Aorta (tissue), 5 donors: ENCODE measurements around the gene RTP2. TPM values are rescaled to one million over a fixed set of nuclear protein-coding genes. Genes with fewer than 3 reads are reported as not detected.

Experiments
- ATAC-seq: fragments of 200-7000 bp; cut with Tn5 transposase; one replicate; pipeline ENCODE4 v1.9.1; 2022; ENCODE audit warnings: moderate library complexity; ENCODE audit not compliant: low FRiP score
- DNase-seq, 2 donors: peaks; one replicate each; pipeline ENCODE4 v3.0.0-alpha.2; 2020
- H3K27ac ChIP-seq, 2 donors: one replicate each; pipeline ENCODE4 v1.5.1; 2013; ENCODE audit warnings: low read length in 2 of 2, mild to moderate bottlenecking in 2 of 2, moderate library complexity in 2 of 2, control low read depth in 1 of 2, inconsistent platforms in 1 of 2, low read depth in 1 of 2
- H3K27me3 ChIP-seq, 2 donors: one replicate each; pipeline ENCODE4 v1.6.1; 2013; ENCODE audit warnings: control low read depth in 1 of 2, low read length in 1 of 2, mild to moderate bottlenecking in 1 of 2, moderate library complexity in 1 of 2; ENCODE audit not compliant: insufficient read depth in 2 of 2, control insufficient read depth in 1 of 2
- H3K36me3 ChIP-seq, 2 donors: one replicate each; pipeline ENCODE4 v1.6.1; 2013; ENCODE audit warnings: control low read depth in 1 of 2, low read length in 1 of 2, mild to moderate bottlenecking in 1 of 2; ENCODE audit not compliant: insufficient read depth in 2 of 2, control insufficient read depth in 1 of 2
- H3K4me1 ChIP-seq, 2 donors: one replicate each; pipeline ENCODE4 v1.6.1; 2013; ENCODE audit warnings: low read length in 2 of 2, control low read depth in 1 of 2, mild to moderate bottlenecking in 1 of 2, moderate library complexity in 1 of 2; ENCODE audit not compliant: insufficient read depth in 2 of 2, control insufficient read depth in 1 of 2
- H3K4me3 ChIP-seq, 2 donors: one replicate each; pipeline ENCODE4 v1.5.1; 2013; ENCODE audit warnings: low read length in 2 of 2, control low read depth in 1 of 2, mild to moderate bottlenecking in 1 of 2
- H3K9me3 ChIP-seq: one replicate; pipeline ENCODE4 v1.6.1; 2013; ENCODE audit warnings: mild to moderate bottlenecking, low read length; ENCODE audit not compliant: control insufficient read depth
- WGBS, 2 donors: extraction: QIAGEN DNeasy Blood & Tissue Kit; methylation state at CpG; one replicate each; pipeline ENCODE4 v1.1.7; 2013; 5-methylcytosine and 5-hydroxymethylcytosine counted together
- intact Hi-C, 2 donors: fragments of 100-400 bp; cut with DNase I; formaldehyde crosslinking; loops; one replicate each; pipeline versions ENCODE4 v1.14.2 to v1.15.0; 2022
- polyA plus RNA-seq, 2 donors: library from polyadenylated mRNA; stranded (reverse); fragments of 200-250 nt; gene quantifications; one replicate each; pipeline ENCODE4 v1.2.3, GENCODE V29; 2013
- total RNA-seq, 2 donors: library from RNA; stranded (reverse); fragmentation: NEBNext Ultra II Directional; extraction: Animal tissue kit (Norgen Biotek cat#: 25700); gene quantifications; one replicate each; pipeline ENCODE4 v1.2.1, GENCODE V29; 2021
- donor health status: healthy with polysubstance abuse.
- donor health status: Bipolar disorder and iron deficiency.
- donor health status: DM: no; HTN: no; CAD: no.
- donor health status: DM: no; HTN: no; CAD: no.
- donor health status: DM: yes; HTN: yes; CAD: no.

RTP2 gene
- total and polyA plus RNA-seq, 4 donors: not detected

DNA sequence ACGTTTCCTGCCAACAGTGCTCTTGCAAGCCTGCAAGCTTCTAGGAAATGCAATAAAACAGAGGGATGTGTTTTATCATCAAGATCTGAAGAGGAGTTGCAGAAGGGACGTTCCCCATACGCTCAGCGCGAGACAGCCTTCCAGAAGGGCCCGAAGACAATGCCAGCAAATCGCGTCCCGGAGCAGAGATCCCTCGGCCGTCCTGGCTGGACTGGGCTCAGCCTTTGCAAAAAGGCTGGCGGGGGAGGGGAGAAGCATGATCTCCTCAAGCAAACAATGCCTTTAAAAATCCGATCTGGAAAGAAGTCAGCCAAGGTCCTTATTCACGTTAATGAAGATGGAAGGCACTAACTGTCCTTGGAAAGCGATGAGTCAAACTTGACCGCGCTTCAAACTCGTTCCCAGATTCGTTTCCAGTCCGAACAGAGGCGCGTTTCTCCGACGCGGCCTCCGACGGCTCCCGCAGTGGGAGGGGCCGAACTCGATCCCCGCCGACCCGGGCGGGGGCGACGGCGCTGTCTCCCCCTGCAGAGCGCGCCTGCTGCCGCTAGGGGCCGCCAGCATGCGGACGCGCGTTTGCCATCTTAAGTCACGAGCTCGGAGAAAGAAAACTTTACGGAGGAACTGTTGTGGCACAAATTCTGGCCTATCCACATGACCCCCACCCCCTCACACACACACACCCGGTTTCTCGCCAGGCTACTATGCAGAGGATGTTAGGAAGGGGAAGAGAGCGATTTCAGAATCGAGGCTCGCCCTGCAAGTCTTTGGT, 37.4 kb upstream of the RTP2 start:
- Histone ChIP-seq H3K4me1 (peaks cover 0 to 3% of the 10 kb centered on the region in 2 donors), H3K4me3 (peak overlapping the region; percentile 33 to 38), H3K27me3 (no peaks in the 10 kb centered on the region), H3K27ac (peak overlapping the region; percentile 91 to 95), H3K36me3 (no peaks in the 10 kb centered on the region), H3K9me3 (no peaks in the 10 kb centered on the region)
- intact Hi-C loops: loop anchor here (2.0 to 10.0 kb wide), 19 partner anchors 413 to 1407 kb away; partner anchors contain the start of gene LPP (in 2 of the 2)
- peak; percentile 67 for ATAC-seq
- peak; percentile 87 to 93 for DNase-seq
- WGBS, 2 donors: 1% methylated on average over 53 of the region's 53 CpGs

DNA sequence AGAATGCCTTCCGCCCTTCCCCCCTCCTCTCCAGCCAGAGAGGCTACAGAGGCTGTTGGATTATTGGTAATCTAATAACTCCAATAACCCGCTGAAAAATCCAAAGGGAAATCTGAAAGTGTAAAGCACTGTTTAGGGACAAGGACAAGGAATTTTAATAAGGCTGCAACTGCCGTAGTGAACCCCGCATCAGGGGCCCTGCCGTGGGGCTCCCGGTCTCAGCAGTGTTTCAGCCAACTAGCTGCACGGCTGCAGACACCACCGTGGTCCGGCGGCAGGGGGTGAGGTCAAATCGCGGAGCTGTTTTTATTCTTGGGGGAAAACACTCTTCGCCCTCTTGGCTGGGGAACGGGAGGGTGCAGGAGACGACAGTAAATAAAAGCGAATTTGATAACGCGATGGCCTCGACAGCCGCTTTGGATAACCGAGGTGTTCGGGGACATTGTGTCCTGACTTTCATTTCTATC, 36.8 kb upstream of the RTP2 start:
- Histone ChIP-seq H3K36me3 (no peaks in the 10 kb centered on the region), H3K27me3 (no peaks in the 10 kb centered on the region), H3K4me1 (peaks cover 0 to 3% of the 10 kb centered on the region in 2 donors), H3K27ac (peak overlapping the region; percentile 46 to 90), H3K4me3 (peak overlapping the region; percentile 9 to 38), H3K9me3 (no peaks in the 10 kb centered on the region)
- 0 to 1% methylated on average over 22 of the region's 22 CpGs for WGBS, 2 donors
- peak; percentile 0 for ATAC-seq
- DNase-seq: no peak
- intact Hi-C loops: loop anchor here (2.0 to 10.0 kb wide), 4 partner anchors 946 to 1408 kb away; no protein-coding TSS in a partner anchor

DNA sequence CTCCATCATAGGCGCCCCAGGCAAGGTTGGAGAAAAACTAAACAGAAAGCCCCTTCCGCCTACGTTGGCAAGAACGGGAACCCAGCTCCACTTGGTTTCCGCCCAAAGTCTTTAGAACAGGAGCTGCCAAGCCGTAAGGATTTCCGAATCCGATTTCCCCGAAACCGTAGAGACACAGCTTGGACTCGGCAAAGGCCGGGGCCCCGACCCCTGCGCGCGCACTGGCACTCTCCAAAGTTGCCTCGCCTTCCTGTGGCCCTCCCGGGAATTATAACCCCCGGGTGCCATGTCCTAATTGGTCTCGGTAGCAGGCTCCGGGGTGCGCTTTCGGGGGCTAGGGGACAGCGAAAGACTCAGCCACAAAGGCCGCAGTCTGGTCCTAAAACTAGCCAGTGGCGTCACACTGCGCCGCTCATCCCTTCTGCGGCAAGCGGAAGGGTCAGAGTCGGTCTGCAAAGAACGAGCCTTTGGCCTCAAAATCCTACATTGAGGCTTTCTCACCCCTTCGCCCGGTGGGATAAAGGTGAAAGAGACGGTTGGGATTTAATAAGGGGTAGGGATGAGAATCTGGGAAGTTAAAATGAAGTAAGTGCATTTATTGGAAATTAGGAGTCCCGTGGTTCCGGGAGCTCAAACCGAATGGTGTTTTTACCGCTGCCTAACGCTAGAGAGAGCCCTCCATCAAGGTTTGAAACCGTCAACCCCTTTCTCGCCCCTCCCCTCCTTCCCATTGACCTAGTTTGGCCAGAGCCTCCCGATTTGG, 36.2 kb upstream of the RTP2 start:
- H3K27ac ChIP-seq: peak overlapping the region; percentile 46 to 62
- 0% methylated on average over 43 of the region's 43 CpGs for WGBS, 2 donors
- H3K36me3 ChIP-seq: peaks cover 0 to under 1% of the 10 kb centered on the region in 2 donors
- peak overlapping the region; percentile 1 to 69 for H3K4me3 ChIP-seq
- no peaks in the 10 kb centered on the region for H3K27me3 ChIP-seq
- intact Hi-C loops: loop anchor here (2.0 to 10.0 kb wide), 4 partner anchors 946 to 1408 kb away; no protein-coding TSS in a partner anchor
- no peaks in the 10 kb centered on the region for H3K9me3 ChIP-seq
- ATAC-seq (peak; percentile 80), DNase-seq (peak; percentile 90 to 93)
- H3K4me1 ChIP-seq: peaks cover 0 to 3% of the 10 kb centered on the region in 2 donors

DNA sequence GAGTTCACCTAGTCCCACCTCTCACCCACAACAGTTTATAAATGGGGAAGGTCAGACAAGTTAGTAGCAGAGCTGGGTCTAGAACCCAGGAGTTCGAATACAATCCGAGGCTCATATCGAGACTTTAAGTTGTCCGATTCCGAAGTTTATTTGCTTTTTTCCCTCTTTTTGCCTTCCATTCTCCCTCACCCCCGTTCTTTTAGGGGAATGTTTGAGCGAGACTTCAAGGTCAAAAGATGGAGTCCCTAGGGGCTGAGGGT, 35.6 kb upstream of the RTP2 start:
- Histone ChIP-seq H3K36me3 (peaks cover 0 to 4% of the 10 kb centered on the region in 2 donors), H3K27me3 (no peaks in the 10 kb centered on the region), H3K27ac (peak overlapping the region; percentile 17 to 62), H3K9me3 (no peaks in the 10 kb centered on the region), H3K4me1 (peaks cover 0 to 3% of the 10 kb centered on the region in 2 donors), H3K4me3 (peak overlapping the region; percentile 1 to 69)
- WGBS, 2 donors: 0% methylated on average over 7 of the region's 7 CpGs
- ATAC-seq: no peak
- intact Hi-C loops: loop anchor here (2.0 to 10.0 kb wide), 4 partner anchors 947 to 1409 kb away; no protein-coding TSS in a partner anchor
- no peak for DNase-seq

DNA sequence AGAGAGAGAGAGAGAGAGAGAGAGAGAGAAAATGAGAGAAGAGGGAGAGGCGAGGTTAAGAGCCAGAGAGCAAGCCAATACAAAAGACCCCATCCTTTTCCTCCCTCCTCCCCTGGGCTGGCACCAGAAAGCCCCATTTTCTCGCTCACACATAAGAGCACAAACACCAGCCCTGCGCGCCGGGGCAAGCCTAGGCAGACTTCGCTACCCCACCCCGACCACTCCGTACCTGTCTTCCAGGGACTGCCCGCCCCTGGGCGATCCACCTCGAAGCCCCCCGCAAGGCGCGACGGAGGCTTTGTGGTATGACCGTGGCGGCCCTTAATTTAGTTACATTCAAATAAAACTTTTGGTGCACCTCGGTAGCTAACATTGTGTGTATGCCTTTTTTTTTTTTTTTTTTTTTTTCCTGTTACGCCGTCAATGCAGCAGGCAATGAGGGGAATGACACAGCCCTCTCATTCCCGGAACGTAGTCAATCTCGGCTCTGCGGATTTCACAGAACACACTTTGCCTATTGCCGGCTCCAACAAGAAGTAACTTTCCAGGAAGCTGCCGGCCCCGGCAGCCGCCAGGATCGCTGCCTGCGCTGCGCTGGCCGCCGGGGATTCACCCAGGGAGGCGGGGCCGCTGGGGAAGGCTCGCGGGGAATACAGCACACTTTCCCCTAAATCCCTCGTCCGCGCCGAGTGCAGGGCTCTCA, 35.2 kb upstream of the RTP2 start:
- 2% methylated on average over 41 of the region's 41 CpGs for WGBS, 2 donors
- DNase-seq: peak; percentile 88 to 93
- Histone ChIP-seq H3K4me3 (peak overlapping the region; percentile 19 to 69), H3K4me1 (peaks cover 0 to 3% of the 10 kb centered on the region in 2 donors), H3K9me3 (no peaks in the 10 kb centered on the region), H3K27ac (no peak overlapping the region), H3K27me3 (no peaks in the 10 kb centered on the region), H3K36me3 (peaks cover 0 to 4% of the 10 kb centered on the region in 2 donors)
- intact Hi-C loops: loop anchor here (2.0 to 10.0 kb wide), 4 partner anchors 947 to 1409 kb away; no protein-coding TSS in a partner anchor
- ATAC-seq: peak; percentile 45

DNA sequence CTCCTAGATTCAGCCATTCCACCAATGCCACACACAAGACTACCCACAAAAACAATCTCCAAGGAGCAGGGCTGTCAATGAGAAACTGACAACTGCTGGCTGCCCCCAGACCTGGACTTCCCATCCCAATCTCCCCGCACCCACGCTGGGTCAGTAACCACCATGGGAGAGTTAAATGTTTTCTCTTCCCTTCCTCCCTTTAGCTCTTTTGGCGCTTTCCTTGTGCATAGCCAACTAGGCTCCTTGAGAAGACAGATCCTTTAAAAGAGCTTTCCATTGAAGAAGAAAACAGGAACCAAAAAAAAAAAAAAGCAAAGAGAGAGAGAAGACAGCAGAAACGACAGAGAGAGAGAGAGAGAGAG, 34.6 kb upstream of the RTP2 start:
- Histone ChIP-seq H3K27ac (no peak overlapping the region), H3K4me1 (peaks cover 0 to 3% of the 10 kb centered on the region in 2 donors), H3K36me3 (peaks cover 0 to 4% of the 10 kb centered on the region in 2 donors), H3K9me3 (no peaks in the 10 kb centered on the region), H3K27me3 (no peaks in the 10 kb centered on the region), H3K4me3 (no peak overlapping the region)
- DNase-seq: no peak
- ATAC-seq: no peak
- 63 to 86% methylated on average over 3 to 4 of the region's 4 CpGs for WGBS, 2 donors
- intact Hi-C loops: loop anchor here in 1 of 2 donors (5.0 to 10.0 kb wide), 3 partner anchors 948 to 1408 kb away; no protein-coding TSS in a partner anchor

DNA sequence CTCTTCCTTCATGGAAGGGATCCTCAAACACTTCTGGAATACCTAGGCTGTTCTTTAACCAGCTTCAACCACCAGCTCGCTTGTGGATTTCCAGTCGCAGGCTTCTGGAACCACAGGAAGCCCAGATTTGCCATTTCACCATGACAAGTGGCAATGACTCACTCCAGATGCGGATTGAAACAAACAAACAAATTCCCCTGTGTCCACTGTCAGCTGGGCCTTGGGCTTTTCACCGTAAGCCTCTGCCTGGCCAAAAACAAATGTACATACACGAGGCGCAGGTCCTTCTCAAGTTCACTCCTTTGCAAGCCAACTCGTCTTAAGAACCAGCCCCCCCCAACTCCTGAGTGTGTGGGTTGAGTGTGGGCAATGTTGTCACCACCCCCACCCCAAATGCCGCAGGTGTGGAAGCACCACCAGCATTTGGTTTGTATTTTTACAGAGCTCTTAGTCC, 34.1 kb upstream of the RTP2 start:
- Histone ChIP-seq H3K9me3 (no peaks in the 10 kb centered on the region), H3K27me3 (no peaks in the 10 kb centered on the region), H3K4me3 (no peak overlapping the region), H3K4me1 (peaks cover 0 to 3% of the 10 kb centered on the region in 2 donors), H3K27ac (no peak overlapping the region), H3K36me3 (peaks cover 0 to 4% of the 10 kb centered on the region in 2 donors)
- no peak for DNase-seq
- intact Hi-C loops: loop anchor here in 1 of 2 donors (5.0 to 10.0 kb wide), 3 partner anchors 948 to 1408 kb away; no protein-coding TSS in a partner anchor
- WGBS, 2 donors: 89 to 90% methylated on average over 8 of the region's 8 CpGs
- no peak for ATAC-seq

DNA sequence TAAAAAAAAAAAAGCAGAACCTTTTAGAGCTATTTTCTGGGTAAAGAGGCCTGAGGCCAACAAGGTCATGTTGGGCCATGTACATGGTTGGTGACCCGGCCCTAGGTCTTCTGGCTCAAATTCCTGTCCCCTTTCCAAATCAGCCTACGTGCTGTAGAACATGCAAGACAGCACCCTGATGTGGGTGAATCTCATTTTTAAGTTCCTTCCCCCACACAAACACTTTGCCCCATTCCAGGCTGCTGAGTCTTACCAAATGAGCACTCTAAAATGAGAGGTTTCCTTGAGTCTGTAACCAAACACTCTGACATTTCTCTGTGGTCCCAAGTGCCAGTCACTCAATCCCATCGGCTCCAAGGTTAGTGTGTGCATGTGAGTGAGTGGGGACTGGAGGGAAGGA, 33.5 kb upstream of the RTP2 start:
- H3K4me1 ChIP-seq: peaks cover 0 to 3% of the 10 kb centered on the region in 2 donors
- 50 to 51% methylated on average over 3 of the region's 3 CpGs for WGBS, 2 donors
- H3K4me3 ChIP-seq: no peak overlapping the region

More for the DNA sequence above, 33.5 kb upstream of the RTP2 start:
- intact Hi-C loops: loop anchor here in 1 of 2 donors (5.0 to 10.0 kb wide), 3 partner anchors 949 to 1409 kb away; no protein-coding TSS in a partner anchor
- Histone ChIP-seq H3K27me3 (no peaks in the 10 kb centered on the region), H3K9me3 (no peaks in the 10 kb centered on the region), H3K27ac (no peak overlapping the region), H3K36me3 (peaks cover 0 to 7% of the 10 kb centered on the region in 2 donors)
- DNase-seq: no peak
- no peak for ATAC-seq
